PC-3 (cell line): Measurements from ENCODE around the gene PADI4.

Experiments
- EZH2 ChIP-seq: fragments of 300-600 bp; sonication (generic); IDR thresholded peaks from one replicate; pipeline ENCODE4 v1.6.1; 2017; ENCODE audit warnings: antibody characterized with exemption, mild to moderate bottlenecking, low read length; ENCODE audit not compliant: unreplicated experiment
- EZH2phosphoT487 ChIP-seq: fragments of 300-600 bp; sonication (generic); IDR thresholded peaks from 2 replicates; pipeline ENCODE4 v1.6.1; 2018; ENCODE audit warnings: mild to moderate bottlenecking, antibody characterized with exemption, low read length, borderline replicate concordance
- TF ChIP-seq, protein P1 (sequence below): fragments of 300-600 bp; sonication (generic); conservative IDR thresholded peaks from 2 replicates; pipeline ENCODE4 v1.5.1; 2017; ENCODE audit warnings: antibody characterized with exemption, low read depth, mild to moderate bottlenecking, low read length

DNA sequence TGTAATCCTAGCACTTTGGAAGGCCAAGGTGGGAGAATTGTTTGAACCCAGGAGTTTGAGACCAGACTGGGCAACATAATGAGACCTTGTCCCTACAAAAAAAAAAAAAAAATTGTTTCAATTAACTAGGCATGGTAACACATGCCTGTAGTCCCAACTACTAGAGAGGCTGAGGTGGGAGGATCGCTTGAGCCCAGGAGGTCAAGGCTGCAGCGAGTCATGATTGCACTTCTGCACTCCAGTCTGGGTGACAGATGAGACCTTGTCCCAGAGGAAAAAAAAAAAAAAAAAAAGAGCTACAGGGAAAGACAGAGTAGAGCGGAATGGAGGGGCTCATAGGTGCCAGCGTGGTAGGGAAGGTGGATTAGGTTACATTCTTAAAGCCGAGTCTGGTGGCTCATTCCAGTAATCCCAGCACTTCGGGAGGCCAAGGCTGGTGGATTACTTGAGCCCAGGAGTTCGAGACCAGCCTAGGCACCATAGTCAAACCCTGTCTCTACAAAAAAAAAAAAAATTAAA is 43.0 kb downstream of the PADI4 start:
- TF ChIP-seq, protein P1, sequence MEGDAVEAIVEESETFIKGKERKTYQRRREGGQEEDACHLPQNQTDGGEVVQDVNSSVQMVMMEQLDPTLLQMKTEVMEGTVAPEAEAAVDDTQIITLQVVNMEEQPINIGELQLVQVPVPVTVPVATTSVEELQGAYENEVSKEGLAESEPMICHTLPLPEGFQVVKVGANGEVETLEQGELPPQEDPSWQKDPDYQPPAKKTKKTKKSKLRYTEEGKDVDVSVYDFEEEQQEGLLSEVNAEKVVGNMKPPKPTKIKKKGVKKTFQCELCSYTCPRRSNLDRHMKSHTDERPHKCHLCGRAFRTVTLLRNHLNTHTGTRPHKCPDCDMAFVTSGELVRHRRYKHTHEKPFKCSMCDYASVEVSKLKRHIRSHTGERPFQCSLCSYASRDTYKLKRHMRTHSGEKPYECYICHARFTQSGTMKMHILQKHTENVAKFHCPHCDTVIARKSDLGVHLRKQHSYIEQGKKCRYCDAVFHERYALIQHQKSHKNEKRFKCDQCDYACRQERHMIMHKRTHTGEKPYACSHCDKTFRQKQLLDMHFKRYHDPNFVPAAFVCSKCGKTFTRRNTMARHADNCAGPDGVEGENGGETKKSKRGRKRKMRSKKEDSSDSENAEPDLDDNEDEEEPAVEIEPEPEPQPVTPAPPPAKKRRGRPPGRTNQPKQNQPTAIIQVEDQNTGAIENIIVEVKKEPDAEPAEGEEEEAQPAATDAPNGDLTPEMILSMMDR: no peak
- TF ChIP-seq EZH2 (no peak), EZH2phosphoT487 (no peak)
